Dedifferentiated amniotic fluid mesenchymal stem cell (primary cell): ENCODE data around the gene MSN.
A peak's percentile ranks its signal among the peaks of the same experiment; 100 is the strongest.
"Not testable (repeated sequence)": the region's sequence is repeated elsewhere in the genome, so short reads cannot be mapped to it uniquely, and the experiment has no call there.

Source experiments
- DNase-seq: peaks from one replicate; pipeline ENCODE4 v3.0.0-alpha.2; 2016; ENCODE audit errors: extremely low spot score

The MSN gene

DNA sequence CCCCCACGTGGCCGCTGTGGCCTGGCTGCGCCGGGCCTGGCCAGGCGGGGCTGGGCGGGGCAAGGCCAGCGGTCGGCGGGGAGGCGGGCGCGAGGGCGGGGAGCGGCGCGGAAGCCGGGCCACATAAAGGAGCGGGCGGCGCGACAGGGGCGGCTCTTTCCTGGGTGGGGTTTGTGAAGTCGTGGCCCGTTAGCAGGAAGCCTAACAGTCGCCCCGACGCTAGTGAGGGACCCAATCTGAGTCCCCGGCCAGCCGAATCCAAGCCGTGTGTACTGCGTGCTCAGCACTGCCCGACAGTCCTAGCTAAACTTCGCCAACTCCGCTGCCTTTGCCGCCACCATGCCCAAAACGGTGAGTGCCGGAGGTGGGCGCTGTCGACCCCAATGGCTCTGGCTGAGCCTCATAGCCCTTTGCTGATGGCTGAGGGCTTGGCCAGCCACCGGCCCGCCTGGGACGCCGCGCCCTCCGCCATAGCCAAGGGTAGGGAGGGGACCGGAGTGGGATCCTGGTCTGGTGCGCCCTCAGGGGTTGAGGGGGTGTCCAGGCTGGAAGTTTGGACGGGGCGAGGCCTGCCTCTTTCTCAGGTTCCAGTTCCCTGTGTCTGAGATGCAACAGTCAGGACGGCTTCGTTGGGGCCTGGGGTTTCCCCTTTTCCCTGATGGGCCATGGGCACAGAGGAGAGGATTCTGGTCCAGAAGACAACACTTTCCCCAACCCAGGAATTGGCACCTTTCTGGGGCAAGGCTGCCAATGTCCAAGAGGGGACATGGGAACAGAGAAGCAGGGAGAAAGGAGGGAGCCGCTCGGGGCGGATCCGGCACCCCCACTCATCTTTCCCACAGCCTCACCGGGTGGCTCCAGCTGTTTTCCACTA, at the start of gene MSN:
MSN (plus strand) TSS at position 152 of the 874 bp plus-strand sequence; CDS start at position 340, 188 bp downstream.
- peak; percentile 30 for DNase-seq

DNA sequence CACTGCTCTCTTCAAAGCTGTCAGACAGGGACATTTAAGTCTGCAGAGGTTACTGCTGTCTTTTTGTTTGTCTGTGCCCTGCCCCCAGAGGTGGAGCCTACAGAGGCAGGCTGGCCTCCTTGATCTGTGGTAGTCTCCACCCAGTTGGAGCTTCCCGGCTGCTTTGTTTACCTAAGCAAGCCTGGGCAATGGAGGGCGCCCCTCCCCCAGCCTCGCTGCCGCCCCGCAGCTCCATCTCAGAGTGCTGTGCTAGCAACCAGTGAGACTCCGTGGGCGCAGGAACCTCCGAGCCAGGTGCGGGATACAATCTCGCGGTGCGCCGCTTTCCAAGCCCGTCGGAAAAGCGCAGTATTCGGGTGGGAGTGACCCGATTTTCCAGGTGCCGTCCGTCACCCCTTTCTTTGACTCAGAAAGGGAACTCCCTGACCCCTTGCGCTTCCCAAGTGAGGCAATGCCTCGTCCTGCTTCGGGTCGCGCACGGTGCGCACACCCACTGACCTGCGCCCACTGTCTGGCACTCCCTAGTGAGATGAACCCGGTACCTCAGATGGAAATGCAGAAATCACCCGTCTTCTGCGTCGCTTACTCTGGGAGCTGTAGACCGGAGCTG, 47.3 kb upstream of the MSN start:
- DNase-seq, result not testable (repeated sequence)

DNA sequence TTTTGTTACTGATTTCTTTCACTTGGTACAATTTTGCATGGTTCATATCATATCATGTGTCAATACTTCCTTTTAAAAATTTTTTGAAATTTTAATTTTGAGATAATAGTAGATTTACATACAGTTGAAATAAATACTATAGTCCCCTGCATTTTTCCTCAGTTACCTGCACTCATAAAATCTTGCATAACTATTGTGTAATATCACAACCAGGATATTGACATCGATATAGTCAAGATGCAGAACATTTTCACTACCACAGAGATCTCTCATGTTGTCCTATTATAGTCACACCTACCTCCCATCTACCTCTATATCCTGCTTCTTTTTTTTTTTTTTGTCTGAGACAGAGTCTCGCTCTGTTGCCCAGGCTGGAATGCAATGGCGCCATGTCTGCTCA, 36.7 kb upstream of the MSN start:
- DNase-seq, result no peak

DNA sequence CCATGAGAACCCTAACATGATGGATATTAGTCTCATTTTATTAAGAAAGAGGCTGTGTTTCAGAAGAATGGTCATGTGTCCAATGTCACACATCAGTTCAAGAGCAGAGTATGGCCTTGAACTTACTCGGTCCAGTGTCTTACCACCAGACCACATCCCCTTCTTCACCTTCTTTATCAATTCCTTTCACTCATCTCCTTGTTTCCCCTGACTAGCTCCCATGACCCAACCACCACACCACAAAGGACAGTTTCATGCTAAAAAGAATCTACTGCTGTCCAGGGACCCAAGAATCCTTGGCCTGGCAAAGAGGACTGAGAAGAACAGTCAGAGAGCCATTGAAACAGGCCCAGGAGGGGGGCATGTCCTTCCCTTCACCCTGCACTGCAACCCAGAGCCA, 33.6 kb upstream of the MSN start:
- DNase-seq, result no peak

DNA sequence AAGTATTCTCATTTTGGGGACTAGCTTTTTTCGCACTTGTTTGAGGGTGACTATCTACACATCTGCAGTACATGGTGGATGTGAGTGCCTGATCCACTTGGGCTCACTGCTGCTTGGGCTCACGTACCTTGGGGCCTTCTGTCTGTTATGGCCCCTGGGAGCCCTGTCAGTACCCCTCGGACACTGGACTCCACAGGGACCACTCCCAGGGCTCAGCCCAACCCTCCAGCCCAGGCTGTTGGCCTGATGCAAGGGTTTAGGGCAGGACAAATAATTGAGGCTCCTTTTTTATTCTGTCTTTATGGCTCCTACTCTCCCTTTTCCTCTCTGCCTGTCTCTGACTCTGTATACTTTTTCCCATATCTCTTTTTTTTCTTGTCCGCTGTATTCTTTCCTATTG, 32.7 kb upstream of the MSN start:
- no peak for DNase-seq

DNA sequence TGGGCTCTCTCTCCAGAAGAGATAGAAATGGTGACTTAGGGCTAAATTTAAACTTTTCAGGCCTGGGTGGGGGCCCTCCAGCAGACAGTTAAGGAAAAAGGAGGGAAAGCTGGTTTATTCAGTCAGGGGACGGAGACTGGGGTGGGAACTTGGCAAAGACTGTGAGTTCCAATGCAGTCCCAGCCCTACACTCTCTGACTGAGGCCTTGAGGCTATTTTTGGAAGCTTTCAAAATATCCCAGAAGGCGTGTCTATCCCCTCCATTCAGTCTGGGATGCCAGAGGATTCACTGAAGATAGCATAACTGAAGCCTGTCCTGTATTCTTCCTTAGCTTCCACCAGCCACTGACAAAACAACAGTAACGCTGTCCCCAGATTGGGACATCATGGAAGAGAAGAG, 32.1 kb upstream of the MSN start:
- peak; percentile 20 for DNase-seq

DNA sequence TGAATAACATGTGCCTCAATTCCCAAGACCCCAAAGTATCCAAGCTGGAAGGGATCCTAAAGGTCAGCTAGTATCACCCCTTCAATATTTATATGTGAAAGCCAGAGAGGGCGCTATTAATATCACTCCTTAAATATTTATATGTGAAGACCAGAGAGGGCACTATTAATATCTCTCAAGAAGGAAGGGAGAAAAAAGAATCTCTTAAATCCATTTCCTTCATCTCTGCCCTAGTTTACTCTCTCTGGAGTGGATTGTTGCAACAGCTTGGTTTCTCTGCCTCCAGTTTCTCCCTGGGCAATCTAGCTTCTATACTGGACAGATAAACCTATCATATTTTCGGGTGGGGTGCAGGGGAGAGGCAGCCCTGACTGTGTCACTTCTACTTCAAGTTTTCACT, 31.6 kb upstream of the MSN start:
- no peak for DNase-seq

DNA sequence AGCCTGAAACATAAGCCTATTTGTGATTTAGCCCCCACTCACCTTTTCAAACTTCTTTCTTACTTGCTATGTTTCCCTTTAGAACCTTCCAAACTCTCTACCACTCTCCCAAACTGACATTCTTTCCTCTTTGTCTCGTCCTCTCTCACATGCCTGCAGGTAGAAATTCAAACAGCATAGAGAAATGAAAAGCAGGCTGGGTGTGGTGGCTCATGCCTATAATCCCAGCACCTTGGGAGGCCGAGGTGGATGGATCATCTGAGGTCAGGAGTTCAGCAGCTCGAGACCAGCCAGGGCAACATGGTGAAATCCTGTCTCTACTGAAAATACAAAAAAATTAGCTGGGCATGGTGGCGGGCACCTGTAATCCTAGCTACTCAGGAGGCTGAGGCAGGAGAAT, 31.2 kb upstream of the MSN start:
- DNase-seq, result not testable (repeated sequence)

DNA sequence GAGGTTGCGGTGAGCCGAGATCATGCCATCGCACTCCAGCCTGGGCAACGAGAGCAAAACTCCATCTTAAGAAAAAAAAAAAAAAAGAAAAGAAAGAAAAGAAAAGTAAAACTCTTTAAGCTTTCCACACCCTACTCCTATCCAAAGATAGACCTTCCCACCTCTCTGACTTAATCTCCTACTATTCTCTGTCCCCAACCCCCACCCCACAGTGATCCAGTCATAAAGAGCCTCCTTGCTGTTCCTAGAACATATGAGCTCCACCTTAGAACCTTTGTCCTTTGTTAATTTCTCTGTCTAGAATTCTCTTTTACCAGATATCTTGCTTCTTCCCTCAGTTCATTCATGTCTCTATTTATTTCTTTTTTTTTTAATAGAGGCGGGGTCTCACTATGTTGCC, 30.1 kb upstream of the MSN start:
- DNase-seq, result no peak

DNA sequence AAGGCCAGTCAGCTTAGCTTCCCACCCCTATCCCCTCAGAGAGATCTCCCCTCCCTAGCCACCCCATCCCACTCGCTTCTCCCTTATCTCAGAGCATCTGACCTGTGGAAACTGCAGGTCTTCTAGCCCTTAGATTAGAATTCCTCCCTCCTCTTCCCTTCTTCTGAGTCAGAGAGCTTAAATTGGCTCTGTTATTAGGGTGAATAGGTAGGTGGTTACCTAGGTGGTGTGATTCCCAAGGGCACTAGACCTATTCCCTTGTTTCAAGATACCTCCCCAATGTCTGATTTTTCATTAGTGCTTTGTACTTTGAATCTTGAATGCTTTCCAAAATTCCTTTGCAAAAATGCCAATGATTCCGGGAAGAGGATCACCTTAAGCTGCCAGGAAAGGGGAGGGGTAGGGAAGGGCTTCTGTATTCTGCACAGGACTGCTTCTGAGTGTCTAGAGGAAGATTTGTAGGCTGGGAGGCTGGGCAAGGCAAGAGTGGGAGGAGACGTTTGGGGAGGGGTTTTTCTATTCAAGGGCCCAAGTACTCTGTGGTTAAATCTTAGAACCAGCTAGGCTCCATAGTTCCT, 24.5 kb upstream of the MSN start:
- DNase-seq, result no peak

DNA sequence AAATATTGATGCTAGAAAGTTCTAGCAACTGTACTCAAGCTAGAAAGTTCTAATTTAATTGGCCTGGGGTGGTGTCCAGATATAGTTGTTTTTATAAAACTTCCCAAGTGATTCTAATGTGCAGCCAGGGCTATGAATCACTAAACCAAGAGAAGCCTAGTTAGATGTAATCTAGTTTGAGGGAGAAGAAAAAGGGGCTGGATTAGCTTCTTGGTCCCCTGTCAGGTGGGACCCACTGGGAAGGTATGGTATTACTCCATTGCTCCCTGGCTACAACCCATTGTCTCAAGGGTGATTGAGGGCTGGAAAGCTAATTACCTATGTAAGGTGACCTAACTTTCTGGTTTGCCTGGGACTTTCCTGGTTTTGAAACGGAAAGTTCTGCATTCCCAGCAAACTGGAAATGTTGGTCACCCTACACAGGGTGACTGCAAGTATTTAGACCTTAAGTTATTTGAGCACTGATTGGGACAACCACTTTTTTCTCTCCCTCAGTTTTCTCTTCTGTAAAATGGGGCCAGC, 23.9 kb upstream of the MSN start:
- DNase-seq, result no peak

DNA sequence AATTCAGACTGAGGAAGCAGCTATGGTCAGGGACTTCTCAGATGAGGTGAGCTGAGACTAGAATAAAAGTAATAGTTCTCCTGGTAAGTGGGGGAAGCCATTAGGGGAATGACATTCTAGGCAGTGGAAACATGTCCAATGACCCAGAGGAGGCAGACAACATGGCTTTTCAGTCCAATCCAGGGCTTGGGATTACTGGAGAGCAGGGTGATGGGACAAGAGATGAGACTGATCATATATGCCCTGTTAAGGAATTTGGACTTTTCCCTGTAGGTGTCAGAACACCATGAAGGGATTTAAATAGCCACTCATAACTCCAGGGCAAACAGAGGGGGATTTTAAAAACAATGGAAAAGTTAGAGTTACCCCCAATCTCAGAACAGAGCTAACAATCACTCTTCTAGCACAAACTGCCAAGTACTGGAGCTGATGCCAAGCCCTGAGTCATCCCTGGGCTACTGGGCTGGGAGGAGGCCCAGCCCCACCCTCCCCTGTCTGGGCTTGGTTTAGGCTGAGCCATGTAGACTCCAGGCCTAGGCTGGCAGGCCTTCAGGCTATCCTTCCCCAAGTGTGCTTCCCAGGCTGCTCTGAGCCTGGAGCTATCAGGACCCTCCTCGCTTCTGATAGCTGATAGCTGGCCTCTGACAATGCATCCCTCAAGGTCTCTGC, 22.7 kb upstream of the MSN start:
- DNase-seq, result peak; percentile 74

DNA sequence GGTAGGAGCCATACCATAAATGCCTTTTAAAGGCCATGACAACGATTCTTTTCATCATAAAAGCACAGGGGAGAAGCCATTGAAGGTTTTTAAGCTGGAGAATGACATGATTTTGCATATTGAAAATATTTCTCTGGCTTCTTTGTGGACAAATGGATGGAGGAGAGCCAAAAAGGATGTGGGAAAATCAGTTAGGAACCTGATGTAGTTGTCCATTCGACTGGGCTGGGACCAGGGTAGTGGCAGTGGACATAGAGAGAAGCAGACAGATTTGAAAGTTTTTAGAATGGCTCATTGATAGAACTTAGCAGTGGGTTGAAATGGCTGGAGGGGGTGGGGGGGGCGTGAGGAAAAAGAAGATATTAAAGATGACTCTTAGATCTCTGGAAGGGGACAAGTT, 19.7 kb upstream of the MSN start:
- no peak for DNase-seq

DNA sequence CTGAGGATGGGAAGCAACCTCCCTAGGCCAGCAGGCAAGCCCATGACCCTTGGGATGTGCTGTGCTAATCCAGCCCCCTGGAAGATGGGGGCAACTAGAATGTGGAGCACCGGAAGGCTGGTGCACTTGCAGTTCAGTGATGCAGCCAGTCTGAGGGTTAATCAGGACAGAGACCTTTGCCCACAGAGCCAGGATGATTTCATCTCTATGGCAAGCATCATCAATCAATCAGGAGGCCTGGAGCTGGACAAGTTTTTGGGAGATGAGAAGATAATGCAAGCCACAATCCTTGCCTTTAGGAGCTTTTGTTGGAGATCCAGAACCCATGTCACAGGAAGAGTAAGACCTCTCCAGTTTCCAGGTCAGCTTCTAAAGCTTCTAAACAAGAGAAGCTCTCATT, 15.4 kb upstream of the MSN start:
- DNase-seq, result no peak

DNA sequence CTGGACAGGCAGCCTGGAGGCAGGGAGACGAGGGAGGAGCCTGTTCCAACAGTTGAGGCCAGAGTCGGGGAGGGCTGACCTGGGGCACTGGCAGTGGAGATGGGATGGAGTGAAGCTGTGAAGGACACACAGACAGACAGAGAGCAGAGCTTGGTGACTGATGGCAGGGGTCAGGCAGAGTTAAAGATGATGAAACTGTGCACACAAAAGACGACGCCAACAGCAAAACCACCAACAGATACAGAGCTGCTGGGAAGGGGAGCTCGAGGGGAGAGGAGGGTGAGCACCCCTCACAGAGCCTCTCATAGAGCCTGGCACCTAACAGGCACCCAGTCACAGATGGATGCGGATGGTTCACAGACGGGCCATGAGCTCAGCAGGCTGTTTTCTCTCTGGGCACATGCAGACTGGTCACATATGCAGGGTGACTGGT, 10.4 kb upstream of the MSN start:
- not testable (repeated sequence) for DNase-seq

DNA sequence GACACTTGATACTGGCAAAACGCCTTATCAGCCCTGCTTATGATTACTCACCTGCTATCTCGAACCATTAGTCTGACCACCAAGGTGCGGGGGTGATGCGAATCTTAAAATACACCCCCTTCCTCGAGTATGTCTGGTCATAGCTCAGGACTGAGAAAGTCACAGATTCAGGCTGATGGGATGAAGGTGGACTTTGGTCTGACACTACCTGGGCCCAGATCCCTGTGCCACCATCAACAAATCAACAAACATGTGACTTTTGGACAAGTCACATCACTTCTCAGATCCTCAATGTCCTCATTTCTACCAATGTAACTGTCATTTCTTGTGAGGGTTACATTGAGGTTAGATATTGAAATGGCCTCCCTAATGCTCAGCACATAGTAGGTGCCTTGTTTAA, 9.8 kb upstream of the MSN start:
- DNase-seq, result no peak

DNA sequence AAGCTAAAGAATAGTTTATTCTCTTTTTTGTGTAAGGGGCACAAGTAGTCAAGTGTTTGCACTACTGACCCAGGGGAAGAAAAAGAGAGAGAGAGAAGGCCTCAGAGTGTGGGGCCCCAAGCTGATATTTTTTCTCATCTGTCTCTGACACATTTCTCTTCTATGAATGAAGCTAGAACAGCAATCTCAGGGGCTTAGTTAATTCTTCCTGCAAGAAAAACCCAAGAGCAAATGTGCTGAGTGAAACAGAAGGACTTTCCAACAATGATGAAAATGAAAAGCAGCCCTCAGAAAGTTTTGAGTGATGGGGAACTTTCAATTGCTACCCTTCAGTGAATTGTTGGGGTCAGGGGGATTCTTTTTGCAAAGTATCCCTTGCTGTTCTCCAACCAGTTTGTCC, 9.2 kb upstream of the MSN start:
- no peak for DNase-seq

DNA sequence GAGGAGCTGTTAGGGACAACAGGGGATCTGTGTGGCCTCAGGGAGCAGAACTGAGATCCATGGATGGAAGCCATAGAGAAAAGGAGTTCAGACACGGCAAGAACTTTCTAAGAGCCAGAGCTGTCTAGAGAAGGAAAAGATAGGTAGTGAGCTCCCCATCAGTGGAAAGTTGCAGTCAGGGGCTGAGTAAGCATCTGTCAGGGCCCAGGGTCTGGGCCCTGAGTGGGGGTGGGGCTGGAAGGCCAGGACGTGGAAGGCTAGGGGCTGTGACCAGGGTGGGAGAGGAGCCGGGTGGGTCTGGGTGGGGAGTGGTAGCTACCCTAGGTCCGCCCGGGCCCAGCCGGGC, 324 bp upstream of the MSN start:
- DNase-seq, result no peak

DNA sequence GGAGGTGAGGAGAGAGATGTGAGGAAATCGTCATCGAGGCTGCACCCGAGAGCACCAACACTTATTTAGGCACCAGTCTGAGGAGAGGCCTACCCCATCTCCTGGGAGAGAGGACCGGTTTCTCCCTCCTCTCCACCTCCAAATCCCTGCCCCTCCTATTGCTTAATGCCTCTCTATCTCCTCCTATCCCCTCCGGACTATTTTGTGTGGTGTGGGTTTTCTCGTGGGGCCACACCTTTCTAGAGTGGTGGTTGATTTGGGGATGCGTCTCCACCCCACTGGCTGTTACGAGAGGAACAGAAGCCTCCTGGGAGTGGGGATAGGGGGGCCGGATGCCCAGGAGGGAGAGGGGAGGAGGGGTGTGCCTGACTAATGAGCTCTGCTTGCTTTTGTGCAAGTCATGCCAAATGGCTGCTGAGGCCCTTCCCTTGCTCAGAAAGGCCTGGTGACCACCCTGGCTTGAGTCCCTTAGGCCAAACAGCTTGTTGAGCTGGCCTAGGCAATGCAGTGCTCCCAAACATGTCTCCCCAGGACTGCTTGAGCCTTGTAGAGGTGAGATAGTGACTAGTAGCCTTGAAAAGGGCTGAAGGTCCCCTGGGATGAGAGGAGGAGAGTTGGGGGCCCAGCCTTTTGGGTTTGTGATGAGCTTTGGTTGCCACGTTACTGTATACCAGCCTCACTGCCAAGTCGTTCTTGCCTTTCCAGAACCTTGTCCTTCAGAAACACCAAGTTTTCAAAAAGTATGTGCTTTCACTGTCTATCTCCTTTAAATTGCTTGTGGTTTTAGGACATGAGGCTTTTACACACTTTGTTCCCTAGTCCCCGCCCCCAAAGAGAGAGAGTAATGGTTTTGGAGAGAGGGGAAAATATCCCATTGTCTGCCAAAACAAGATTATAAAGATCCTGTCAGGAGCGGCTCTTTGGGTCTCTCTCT, 1.2 kb downstream of the MSN start:
- DNase-seq, result peak; percentile 60

DNA sequence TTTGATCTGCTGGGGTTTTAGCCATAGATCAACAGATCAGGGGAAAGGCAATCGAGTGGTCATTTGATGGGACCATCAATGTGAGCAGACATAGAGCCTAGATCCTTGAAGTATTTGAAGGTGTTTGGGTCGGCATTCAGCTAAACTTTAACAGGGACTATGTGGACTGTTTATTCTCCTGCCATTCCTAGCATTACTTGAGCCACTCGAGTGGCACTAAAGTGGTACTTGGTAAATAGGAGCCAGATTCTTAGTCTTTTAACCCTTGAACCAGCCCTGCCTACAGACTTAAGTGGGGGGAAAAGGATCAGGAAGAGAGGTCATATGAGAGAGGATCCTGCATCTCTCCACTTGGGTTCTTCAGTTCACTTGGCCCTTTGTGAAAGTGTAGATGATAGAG, 3.8 kb downstream of the MSN start:
- DNase-seq, result no peak

DNA sequence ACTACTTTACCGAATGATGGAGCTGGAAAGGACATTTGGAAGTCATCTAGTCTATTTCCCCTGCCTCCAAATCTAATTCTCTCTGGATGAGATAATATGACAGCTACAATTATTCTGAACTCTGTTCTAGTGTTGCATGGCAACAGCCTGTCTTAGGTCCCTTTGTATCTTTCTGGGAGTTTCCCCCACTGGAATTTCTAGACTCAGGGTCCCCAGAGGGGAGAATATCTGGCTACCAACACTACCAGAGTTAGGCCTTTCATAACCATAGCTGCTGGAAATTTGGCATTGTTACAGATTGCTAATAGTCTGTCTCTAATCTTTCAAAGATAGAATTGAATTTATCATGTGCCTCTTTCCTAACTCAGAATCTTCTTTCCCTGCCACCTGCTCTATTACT, 4.5 kb downstream of the MSN start:
- DNase-seq, result no peak
